Pericardium fibroblast (primary cell): ENCODE data around the gene HLCS. TPM values are rescaled to one million over a fixed set of nuclear protein-coding genes. Genes with fewer than 3 reads are reported as not detected.

Source experiments
- total RNA-seq: library from RNA; depleted of rRNA; stranded (reverse); fragments of >200 nt; gene quantifications from 2 replicates; pipeline ENCODE4 v1.2.3, GENCODE V29; 2015

The HLCS gene
- 11.0 and 11.6 TPM in 2 replicates for total RNA-seq

GRCh38 chr21:36966066-36966820 lies at the start of gene HLCS:
HLCS (minus strand) TSS chr21:36966669; CDS start chr21:36966638, 31 bp downstream.

GRCh38 chr21:37006486-37007291 lies 40.2 kb upstream of the HLCS start, which contains the start of gene RIPPLY3:
RIPPLY3 (plus strand) TSS chr21:37006702; CDS start chr21:37006773, 71 bp downstream.

Other genes with a start within 250 kb of the HLCS start
- gene RIPPLY3, start 40.0 kb upstream of the HLCS start, total RNA-seq: not detected in 2 replicates
- gene PIGP, start 106.4 kb upstream of the HLCS start, total RNA-seq: 13.5 and 33.8 TPM in 2 replicates
- 128 and 139 TPM in 2 replicates for gene TTC3, start 106.6 kb upstream of the HLCS start, total RNA-seq